Neuronal stem cell (in vitro differentiated cells): Measurements from ENCODE around the gene SRRD.

Experiments used
- DNase-seq: peaks from one replicate; pipeline ENCODE4 v3.0.0-alpha.2; 2013; ENCODE audit warnings: low spot score
- H2AFZ ChIP-seq: one replicate; pipeline ENCODE4 v1.6.1; 2013; ENCODE audit warnings: mild to moderate bottlenecking, low read length, inconsistent platforms
- H2AK5ac ChIP-seq: 2 replicates; pipeline ENCODE4 v1.6.1; 2013; ENCODE audit warnings: low read depth, mild to moderate bottlenecking, inconsistent platforms, low read length, moderate library complexity, mixed read lengths
- H2BK120ac ChIP-seq: 2 replicates; pipeline ENCODE4 v1.6.1; 2013; ENCODE audit warnings: low read depth, mild to moderate bottlenecking, inconsistent platforms, low read length, moderate library complexity, mixed read lengths
- H2BK12ac ChIP-seq: one replicate; pipeline ENCODE4 v1.6.1; 2013; ENCODE audit warnings: low read length, inconsistent platforms
- H2BK15ac ChIP-seq: 2 replicates; pipeline ENCODE4 v1.6.1; 2013; ENCODE audit warnings: mild to moderate bottlenecking, low read length, inconsistent platforms, mixed read lengths
- H2BK5ac ChIP-seq: one replicate; pipeline ENCODE4 v1.6.1; 2013; ENCODE audit warnings: inconsistent platforms, mild to moderate bottlenecking, low read length, moderate library complexity
- H3K14ac ChIP-seq: one replicate; pipeline ENCODE4 v1.6.1; 2013; ENCODE audit warnings: low read length, inconsistent platforms
- H3K18ac ChIP-seq: 2 replicates; pipeline ENCODE4 v1.6.1; 2013; ENCODE audit warnings: low read length, inconsistent platforms
- H3K23ac ChIP-seq: 2 replicates; pipeline ENCODE4 v1.6.1; 2013; ENCODE audit warnings: low read depth, mild to moderate bottlenecking, mixed read lengths, low read length, inconsistent platforms; ENCODE audit not compliant: poor library complexity
- H3K27ac ChIP-seq: replicated peaks from 3 replicates; pipeline ENCODE4 v1.5.1; 2013; ENCODE audit warnings: low read length, inconsistent platforms
- H3K27me3 ChIP-seq, 3 experiments: 2 replicates each; pipeline ENCODE4 v1.6.1; 2013; ENCODE audit warnings: low read length in 3 of 3, mild to moderate bottlenecking in 2 of 3, inconsistent platforms in 1 of 3, low read depth in 1 of 3, mixed read lengths in 1 of 3, moderate library complexity in 1 of 3; ENCODE audit not compliant: control insufficient read depth in 3 of 3, insufficient read depth in 3 of 3
- H3K36me3 ChIP-seq, 2 donors: replicated peaks in 1 of 2; 2 replicates each; pipeline ENCODE4 v1.6.1; 2013; ENCODE audit warnings: low read length in 2 of 2; ENCODE audit not compliant: control insufficient read depth in 2 of 2, insufficient read depth in 2 of 2
- H3K4ac ChIP-seq: 2 replicates; pipeline ENCODE4 v1.6.1; 2013; ENCODE audit warnings: inconsistent platforms, mild to moderate bottlenecking, low read length, moderate library complexity
- H3K4me1 ChIP-seq, 2 donors: 1 replicate in 1 of 2; 2 replicates in 1 of 2; pipeline ENCODE4 v1.6.1; 2013; ENCODE audit warnings: low read length in 2 of 2, low read depth in 1 of 2; ENCODE audit not compliant: control insufficient read depth in 2 of 2, insufficient read depth in 1 of 2
- H3K4me2 ChIP-seq: one replicate; pipeline ENCODE4 v1.6.1; 2013; ENCODE audit warnings: mild to moderate bottlenecking, low read length, inconsistent platforms; ENCODE audit not compliant: insufficient read depth, poor library complexity, severe bottlenecking
- H3K4me3 ChIP-seq, 2 donors: 2 replicates each; pipeline ENCODE4 v1.5.1; 2013; ENCODE audit warnings: low read length in 2 of 2, mild to moderate bottlenecking in 2 of 2, inconsistent platforms in 1 of 2, moderate library complexity in 1 of 2
- H3K79me1 ChIP-seq: one replicate; pipeline ENCODE4 v1.6.1; 2013; ENCODE audit warnings: low read depth, mild to moderate bottlenecking, inconsistent platforms, low read length, moderate library complexity
- H3K9ac ChIP-seq: one replicate; pipeline ENCODE4 v1.6.1; 2013; ENCODE audit warnings: mild to moderate bottlenecking, low read depth, low read length, inconsistent platforms; ENCODE audit not compliant: poor library complexity
- H3K9me3 ChIP-seq, 2 donors: replicated peaks in 1 of 2; 2 replicates each; pipeline versions ENCODE3 to v1.6.1; 2013; ENCODE audit warnings: low read length in 2 of 2, mild to moderate bottlenecking in 2 of 2, inconsistent platforms in 1 of 2, low read depth in 1 of 2, mixed read lengths in 1 of 2, moderate library complexity in 1 of 2; ENCODE audit not compliant: control insufficient read depth in 2 of 2, insufficient read depth in 1 of 2
- H4K8ac ChIP-seq: one replicate; pipeline ENCODE4 v1.6.1; 2013; ENCODE audit warnings: low read depth, mild to moderate bottlenecking, inconsistent platforms, low read length, moderate library complexity
- H4K91ac ChIP-seq: one replicate; pipeline ENCODE4 v1.6.1; 2013; ENCODE audit warnings: low read length, low read depth, mild to moderate bottlenecking, inconsistent platforms; ENCODE audit not compliant: poor library complexity
- WGBS, 2 donors: extraction: QIAGEN DNeasy Blood & Tissue Kit; methylation state at CpG; one replicate each; pipeline ENCODE4 v1.1.7; 2013; ENCODE audit warnings: missing lambda C conversion rate in 2 of 2, mixed read lengths in 1 of 2; ENCODE audit not compliant: insufficient read length in 2 of 2, insufficient replicate concordance in 1 of 2; ENCODE audit errors: extremely low coverage in 2 of 2; 5-methylcytosine and 5-hydroxymethylcytosine counted together

The SRRD gene

DNA sequence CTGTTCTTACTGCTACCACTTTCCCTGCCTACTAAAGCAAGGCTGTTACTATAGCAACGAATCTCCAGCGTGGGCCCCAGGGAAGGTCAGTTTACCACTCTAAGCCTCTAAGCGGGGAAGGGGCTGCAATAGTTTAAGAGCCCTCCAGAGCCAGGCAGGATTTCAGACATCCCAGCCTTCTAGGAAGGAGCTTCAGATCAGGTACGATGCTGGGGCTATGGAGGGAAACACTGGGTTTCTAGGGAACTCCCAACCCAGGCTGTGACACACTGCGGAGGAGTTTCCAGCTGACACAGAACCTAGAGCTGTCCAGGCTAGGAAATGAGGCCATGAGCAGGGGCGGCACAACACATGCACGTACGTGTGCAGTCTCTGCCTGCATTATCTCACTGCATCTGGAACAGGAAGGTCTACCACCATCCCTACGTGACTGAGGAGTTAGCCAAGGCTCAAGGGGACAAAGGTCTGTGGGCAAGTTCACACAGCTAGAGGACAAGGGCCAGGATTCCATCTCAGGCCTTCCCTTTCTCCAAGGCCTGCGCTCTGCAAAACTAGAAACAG lies 20.5 kb upstream of the SRRD start:
- H2AK5ac ChIP-seq, result no peak overlapping the region
- H3K9me3 ChIP-seq, result no peaks in the 10 kb centered on the region
- H3K27me3 ChIP-seq, result no peaks in the 10 kb centered on the region
- no peak overlapping the region for H2BK120ac ChIP-seq
- no peaks in the 10 kb centered on the region for H3K79me1 ChIP-seq
- H2AFZ ChIP-seq, result no peak overlapping the region
- no peak overlapping the region for H2BK15ac ChIP-seq
- H3K14ac ChIP-seq, result no peak overlapping the region
- DNase-seq, result no peak
- peak overlapping the region; percentile 60 for H3K9ac ChIP-seq
- H3K4me3 ChIP-seq, result no peak overlapping the region
- H3K23ac ChIP-seq, result no peak overlapping the region
- H3K18ac ChIP-seq, result no peak overlapping the region
- no peak overlapping the region for H3K27ac ChIP-seq
- H3K4me2 ChIP-seq, result no peak overlapping the region
- H4K8ac ChIP-seq, result no peak overlapping the region
- peaks cover 5 to 14% of the 10 kb centered on the region in 2 donors for H3K4me1 ChIP-seq
- H2BK5ac ChIP-seq, result no peak overlapping the region
- no CpG with 5 or more reads among the region's 10 CpGs for WGBS, 2 donors
- H3K4ac ChIP-seq, result no peak overlapping the region
- H4K91ac ChIP-seq, result no peak overlapping the region
- no peak overlapping the region for H2BK12ac ChIP-seq
- peaks cover 38 to 97% of the 10 kb centered on the region in 2 donors for H3K36me3 ChIP-seq

DNA sequence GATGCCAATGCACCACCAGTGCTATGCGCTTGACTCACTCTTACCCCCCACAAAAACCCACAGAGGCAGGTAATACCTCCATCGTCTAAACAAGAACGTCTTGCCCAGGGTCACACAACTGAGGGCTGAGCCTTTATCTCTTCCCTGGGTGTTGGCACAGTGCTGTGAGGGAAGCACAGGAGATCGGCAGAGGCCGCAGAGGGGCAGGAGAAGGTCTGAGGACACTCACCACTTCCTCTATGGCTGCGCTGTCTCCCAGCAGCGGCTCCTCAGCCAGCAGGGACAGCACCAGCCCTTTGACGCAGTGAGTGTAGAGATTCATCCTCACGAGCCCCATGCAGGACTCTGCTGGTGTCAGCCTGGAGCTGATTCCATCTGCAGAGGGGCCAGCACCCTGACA lies 20.0 kb upstream of the SRRD start:
- no peak overlapping the region for H2BK15ac ChIP-seq
- H3K23ac ChIP-seq, result no peak overlapping the region
- H4K91ac ChIP-seq, result no peak overlapping the region
- H3K27me3 ChIP-seq, result no peaks in the 10 kb centered on the region
- no peak overlapping the region for H4K8ac ChIP-seq
- no peak overlapping the region for H3K4me3 ChIP-seq
- no peaks in the 10 kb centered on the region for H3K79me1 ChIP-seq
- H2AK5ac ChIP-seq, result no peak overlapping the region
- H3K4me2 ChIP-seq, result no peak overlapping the region
- H3K18ac ChIP-seq, result no peak overlapping the region
- no peak for DNase-seq
- H3K4me1 ChIP-seq, result peaks cover 5 to 14% of the 10 kb centered on the region in 2 donors
- H2BK5ac ChIP-seq, result no peak overlapping the region
- no peak overlapping the region for H2BK120ac ChIP-seq
- H3K36me3 ChIP-seq, result peaks cover 40 to 97% of the 10 kb centered on the region in 2 donors
- no peak overlapping the region for H3K27ac ChIP-seq
- no peak overlapping the region for H3K14ac ChIP-seq
- no CpG with 5 or more reads among the region's 9 CpGs for WGBS, 2 donors
- H3K4ac ChIP-seq, result no peak overlapping the region
- no peak overlapping the region for H3K9ac ChIP-seq
- H2AFZ ChIP-seq, result no peak overlapping the region
- H2BK12ac ChIP-seq, result no peak overlapping the region
- H3K9me3 ChIP-seq, result no peaks in the 10 kb centered on the region

DNA sequence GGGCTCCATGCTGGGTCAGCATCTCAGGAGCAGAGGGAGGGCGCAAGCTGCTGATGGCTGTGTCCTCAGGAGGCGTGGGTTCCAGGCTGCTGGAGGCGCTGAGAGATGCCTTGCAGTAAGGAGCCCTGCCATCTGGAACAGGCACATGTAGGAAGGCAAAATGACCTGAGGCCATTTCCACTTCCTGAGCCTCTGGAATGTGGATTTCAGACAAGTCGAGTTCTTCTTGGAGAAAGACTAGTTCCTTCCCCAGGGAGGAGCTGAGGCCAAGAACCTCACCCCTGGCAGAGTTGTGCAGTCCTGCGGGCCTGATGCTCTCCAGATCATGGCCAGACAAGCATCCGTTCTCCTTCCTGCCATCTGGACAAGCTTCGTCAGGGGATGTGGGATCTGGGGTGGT lies 19.4 kb upstream of the SRRD start:
- H3K79me1 ChIP-seq, result no peaks in the 10 kb centered on the region
- no peak overlapping the region for H2BK5ac ChIP-seq
- H2BK12ac ChIP-seq, result no peak overlapping the region
- no CpG with 5 or more reads among the region's 7 CpGs for WGBS, 2 donors
- H3K4me3 ChIP-seq, result no peak overlapping the region
- peaks cover 5 to 14% of the 10 kb centered on the region in 2 donors for H3K4me1 ChIP-seq
- H2BK120ac ChIP-seq, result no peak overlapping the region
- H3K4ac ChIP-seq, result no peak overlapping the region
- no peak overlapping the region for H4K8ac ChIP-seq
- H3K23ac ChIP-seq, result no peak overlapping the region
- no peaks in the 10 kb centered on the region for H3K9me3 ChIP-seq
- H4K91ac ChIP-seq, result no peak overlapping the region
- no peak overlapping the region for H3K9ac ChIP-seq
- no peak overlapping the region for H2AFZ ChIP-seq
- H3K14ac ChIP-seq, result no peak overlapping the region
- H3K27ac ChIP-seq, result no peak overlapping the region
- no peak for DNase-seq
- H3K36me3 ChIP-seq, result peaks cover 37 to 98% of the 10 kb centered on the region in 2 donors
- H2AK5ac ChIP-seq, result no peak overlapping the region
- no peaks in the 10 kb centered on the region for H3K27me3 ChIP-seq
- H3K18ac ChIP-seq, result no peak overlapping the region
- no peak overlapping the region for H3K4me2 ChIP-seq
- H2BK15ac ChIP-seq, result no peak overlapping the region

DNA sequence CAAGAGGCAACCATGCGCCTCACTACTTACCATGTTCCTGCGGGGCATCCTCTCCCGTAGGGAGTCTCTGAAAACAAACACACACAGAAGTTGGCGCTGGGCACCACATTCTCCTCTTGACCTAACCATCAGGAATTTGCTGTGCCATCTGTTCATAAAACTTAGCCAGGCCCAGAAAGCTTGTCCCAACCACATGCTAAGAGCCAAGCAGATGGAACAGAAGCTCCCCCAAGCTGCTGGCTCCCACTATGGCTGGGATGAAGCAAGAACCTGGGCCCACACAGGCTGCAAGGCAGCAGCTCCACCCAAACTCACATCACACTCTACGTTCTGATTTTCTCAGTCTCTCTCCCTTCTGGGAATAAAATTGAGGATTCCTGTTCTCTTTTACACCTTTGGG lies 17.5 kb upstream of the SRRD start:
- no peaks in the 10 kb centered on the region for H3K9me3 ChIP-seq
- no peak overlapping the region for H2AFZ ChIP-seq
- H4K91ac ChIP-seq, result no peak overlapping the region
- no peak overlapping the region for H2BK120ac ChIP-seq
- DNase-seq, result no peak
- no CpG with 5 or more reads among the region's 5 CpGs for WGBS, 2 donors
- H3K36me3 ChIP-seq, result peaks cover 45 to 99% of the 10 kb centered on the region in 2 donors
- peaks cover 5 to 14% of the 10 kb centered on the region in 2 donors for H3K4me1 ChIP-seq
- H2BK15ac ChIP-seq, result no peak overlapping the region
- H2BK5ac ChIP-seq, result no peak overlapping the region
- no peak overlapping the region for H3K9ac ChIP-seq
- H3K14ac ChIP-seq, result no peak overlapping the region
- H4K8ac ChIP-seq, result no peak overlapping the region
- H2BK12ac ChIP-seq, result no peak overlapping the region
- H3K27me3 ChIP-seq, result no peaks in the 10 kb centered on the region
- H3K4ac ChIP-seq, result no peak overlapping the region
- H3K4me2 ChIP-seq, result no peak overlapping the region
- H2AK5ac ChIP-seq, result no peak overlapping the region
- H3K18ac ChIP-seq, result no peak overlapping the region
- H3K4me3 ChIP-seq, result no peak overlapping the region
- no peaks in the 10 kb centered on the region for H3K79me1 ChIP-seq
- H3K27ac ChIP-seq, result no peak overlapping the region
- no peak overlapping the region for H3K23ac ChIP-seq
